ENCODE measurements around the gene INHA. TPM values are rescaled to one million over a fixed set of nuclear protein-coding genes. Genes with fewer than 3 reads are reported as not detected.

Gene INHA
- total RNA-seq, 4 donors from 2014 or later: 0.50 to 1.1 (median 0.81) TPM; not detected in 1

- H3K27ac ChIP-seq: no peak overlapping the region
- WGBS, 2 donors: 52 to 54% methylated on average over 10 of the region's 11 CpGs
- intact Hi-C loops (cut with DNase I): loop anchor here (5.0 kb wide), 2 partner anchors 34 to 49 kb away; no protein-coding TSS in a partner anchor
Observed at GRCh38 chr2:219526320-219527075, 45.6 kb upstream of the INHA start.

GRCh38 chr2:219527076-219527394 is 45.1 kb upstream of the INHA start:
- Histone ChIP-seq H3K36me3 (no peaks in the 10 kb centered on the region), H3K27me3 (peaks cover 18% of the 10 kb centered on the region), H3K4me3 (replicated peaks in 1 of 3) (no peak overlapping the region), H3K4me1 (peaks cover 10 to 12% of the 10 kb centered on the region in 2 donors), H3K27ac (no peak overlapping the region), H3K9me3 (no peaks in the 10 kb centered on the region)
- no peak for TF ChIP-seq POLR2A (IDR thresholded peaks at IDR 0.05)
- peak; percentile 59 to 67 for DNase-seq
- intact Hi-C loops (cut with DNase I): loop anchor here (5.0 kb wide), 2 partner anchors 35 to 50 kb away; no protein-coding TSS in a partner anchor
- 21 to 25% methylated on average over 4 to 6 of the region's 6 CpGs for WGBS, 2 donors

More at GRCh38 chr2:219526320-219527075, 45.6 kb upstream of the INHA start:
- Histone ChIP-seq H3K4me3 (replicated peaks in 1 of 3) (no peak overlapping the region), H3K27me3 (peaks cover 18% of the 10 kb centered on the region), H3K9me3 (no peaks in the 10 kb centered on the region), H3K36me3 (no peaks in the 10 kb centered on the region), H3K4me1 (peaks cover 10 to 16% of the 10 kb centered on the region in 2 donors)
- no peak for DNase-seq
- TF ChIP-seq CTCF (IDR thresholded peaks at IDR 0.05) (no peak), POLR2A (IDR thresholded peaks at IDR 0.05) (no peak)

- Histone ChIP-seq H3K27ac (no peak overlapping the region), H3K27me3 (peaks cover 15% of the 10 kb centered on the region), H3K36me3 (no peaks in the 10 kb centered on the region), H3K4me1 (peaks cover 7 to 9% of the 10 kb centered on the region in 2 donors), H3K9me3 (no peaks in the 10 kb centered on the region), H3K4me3 (replicated peaks in 1 of 3) (no peak overlapping the region)
- DNase-seq: no peak
- no peak for TF ChIP-seq CTCF (IDR thresholded peaks at IDR 0.05)
- no peak for TF ChIP-seq POLR2A (IDR thresholded peaks at IDR 0.05)
- intact Hi-C loops (cut with DNase I): loop anchor here (5.0 kb wide), 2 partner anchors 35 to 50 kb away; no protein-coding TSS in a partner anchor
- WGBS, 2 donors: 63 to 69% methylated on average over 5 of the region's 5 CpGs
Observed at GRCh38 chr2:219527472-219527871, 44.6 kb upstream of the INHA start.

- no peaks in the 10 kb centered on the region for H3K4me1 ChIP-seq
- H3K4me3 ChIP-seq (replicated peaks in 1 of 3): no peak overlapping the region
- no peaks in the 10 kb centered on the region for H3K9me3 ChIP-seq
- no peaks in the 10 kb centered on the region for H3K36me3 ChIP-seq
- WGBS, 2 donors: 16 to 22% methylated on average over 14 to 21 of the region's 21 CpGs
- H3K27ac ChIP-seq: no peak overlapping the region
- intact Hi-C loops (cut with DNase I): loop anchor here (2.0 to 5.0 kb wide), 2 partner anchors 73 to 130 kb away; no protein-coding TSS in a partner anchor
- DNase-seq: peak; percentile 72 to 84
- no peak for TF ChIP-seq POLR2A (IDR thresholded peaks at IDR 0.05)
- peak; percentile 86 to 99 (median 97) for TF ChIP-seq CTCF (IDR thresholded peaks at IDR 0.05)
- no peaks in the 10 kb centered on the region for H3K27me3 ChIP-seq
Observed at GRCh38 chr2:219530048-219530963, 41.8 kb upstream of the INHA start.

- no peak for TF ChIP-seq POLR2A (IDR thresholded peaks at IDR 0.05)
- no peak for TF ChIP-seq CTCF (IDR thresholded peaks at IDR 0.05)
- no peak overlapping the region for H3K4me3 ChIP-seq (replicated peaks in 1 of 3)
- intact Hi-C loops (cut with DNase I): loop anchor here (2.0 to 5.0 kb wide), 2 partner anchors 75 to 131 kb away; no protein-coding TSS in a partner anchor
- WGBS, 2 donors: 66 to 77% methylated on average over 16 to 17 of the region's 20 CpGs
- no peak for DNase-seq
- no peaks in the 10 kb centered on the region for H3K4me1 ChIP-seq
- H3K9me3 ChIP-seq: no peaks in the 10 kb centered on the region
- H3K27ac ChIP-seq: no peak overlapping the region
- H3K36me3 ChIP-seq: no peaks in the 10 kb centered on the region
- no peaks in the 10 kb centered on the region for H3K27me3 ChIP-seq
Observed at GRCh38 chr2:219531639-219532377, 40.3 kb upstream of the INHA start.

Data from thyroid gland (tissue), 4 donors.